CD14-positive monocyte (primary cell): ENCODE results near the gene ZSCAN5B. TPM values are rescaled to one million over a fixed set of nuclear protein-coding genes. Genes with fewer than 3 reads are reported as not detected.

ENCODE experiments used
- DNase-seq, 3 donors: peaks; one replicate each; pipeline ENCODE4 v3.0.0-alpha.2; 2011 to 2022
- H2AFZ ChIP-seq: 2 replicates; pipeline ENCODE4 v1.6.0; 2012; ENCODE audit warnings: mild to moderate bottlenecking, low read depth, low read length, inconsistent platforms; ENCODE audit not compliant: insufficient read depth, poor library complexity, severe bottlenecking
- H3K27ac ChIP-seq, 2 donors: 1 replicate in 1 of 2; 2 replicates in 1 of 2; pipeline ENCODE4 v1.5.1; 2012 to 2013; ENCODE audit warnings: low read length in 2 of 2, control low read depth in 1 of 2, inconsistent platforms in 1 of 2, low read depth in 1 of 2, mild to moderate bottlenecking in 1 of 2
- H3K27me3 ChIP-seq, 2 donors: one replicate each; pipeline versions ENCODE4 v1.6.0 to v1.6.1; 2011 to 2013; ENCODE audit warnings: low read length in 2 of 2; ENCODE audit not compliant: control insufficient read depth in 2 of 2, insufficient read depth in 2 of 2
- H3K36me3 ChIP-seq, 2 donors: replicated peaks in 1 of 2; 1 replicate in 1 of 2; 2 replicates in 1 of 2; pipeline versions ENCODE4 v1.5.1 to v1.6.1; 2012 to 2013; ENCODE audit warnings: low read length in 2 of 2, control low read depth in 1 of 2, inconsistent platforms in 1 of 2, mild to moderate bottlenecking in 1 of 2; ENCODE audit not compliant: insufficient read depth in 2 of 2, control insufficient read depth in 1 of 2
- H3K4me1 ChIP-seq, 2 donors: 1 replicate in 1 of 2; 2 replicates in 1 of 2; pipeline versions ENCODE4 v1.5.1 to v1.6.1; 2012 to 2013; ENCODE audit warnings: low read length in 2 of 2, control low read depth in 1 of 2, inconsistent platforms in 1 of 2, mild to moderate bottlenecking in 1 of 2, moderate library complexity in 1 of 2; ENCODE audit not compliant: insufficient read depth in 2 of 2, control insufficient read depth in 1 of 2
- H3K4me2 ChIP-seq: replicated peaks from 2 replicates; pipeline ENCODE3; 2012; ENCODE audit warnings: low read length, moderate library complexity, mild to moderate bottlenecking; ENCODE audit not compliant: poor library complexity, severe bottlenecking; ENCODE audit errors: extremely low read depth
- H3K4me3 ChIP-seq, 3 experiments: fragments of 200-600 bp in 1 of 3; sonication (generic) in 1 of 3; replicated peaks in 1 of 3; 1 replicate in 2 of 3; 2 replicates in 1 of 3; pipeline ENCODE4 v1.5.1; 2011 to 2013; ENCODE audit warnings: low read length in 3 of 3, mild to moderate bottlenecking in 3 of 3, control low read depth in 2 of 3, low read depth in 2 of 3, inconsistent platforms in 1 of 3, moderate library complexity in 1 of 3
- H3K79me2 ChIP-seq: 2 replicates; pipeline ENCODE4 v1.6.0; 2012; ENCODE audit warnings: mild to moderate bottlenecking, control low read depth, inconsistent platforms, low read length, moderate library complexity; ENCODE audit not compliant: insufficient read depth
- H3K9ac ChIP-seq: 2 replicates; pipeline ENCODE4 v1.6.0; 2017; ENCODE audit warnings: low read length, mild to moderate bottlenecking; ENCODE audit not compliant: insufficient read depth, poor library complexity, severe bottlenecking
- H3K9me3 ChIP-seq, 2 donors: replicated peaks in 1 of 2; 1 replicate in 1 of 2; 2 replicates in 1 of 2; pipeline versions ENCODE4 v1.5.1 to v1.6.1; 2012 to 2013; ENCODE audit warnings: low read length in 2 of 2, control low read depth in 1 of 2; ENCODE audit not compliant: control insufficient read depth in 1 of 2, insufficient read depth in 1 of 2
- H4K20me1 ChIP-seq: 2 replicates; pipeline ENCODE4 v1.6.0; 2012; ENCODE audit warnings: mild to moderate bottlenecking, low read length, control low read depth, moderate library complexity; ENCODE audit not compliant: insufficient read depth
- H3K27ac Mint-ChIP-seq, 7 donors: one replicate each; pipeline ENCODE4 v1.8.0; 2020; ENCODE audit warnings: mild to moderate bottlenecking in 7 of 7, mixed read lengths in 7 of 7, moderate library complexity in 6 of 7, inconsistent platforms in 2 of 7
- H3K27me3 Mint-ChIP-seq, 3 donors: one replicate each; pipeline ENCODE4 v1.8.0; 2021 to 2022; ENCODE audit warnings: low read depth in 3 of 3, mild to moderate bottlenecking in 3 of 3, mixed read lengths in 3 of 3, moderate library complexity in 3 of 3, inconsistent platforms in 1 of 3
- H3K36me3 Mint-ChIP-seq, 2 donors: one replicate each; pipeline ENCODE4 v1.8.0; 2020; ENCODE audit warnings: mixed read lengths in 2 of 2, inconsistent platforms in 1 of 2, mild to moderate bottlenecking in 1 of 2
- H3K4me1 Mint-ChIP-seq: one replicate; pipeline ENCODE4 v1.8.0; 2020; ENCODE audit warnings: mild to moderate bottlenecking, mixed read lengths
- H3K4me3 Mint-ChIP-seq, 2 donors: one replicate each; pipeline ENCODE4 v1.8.0; 2020; ENCODE audit warnings: mild to moderate bottlenecking in 2 of 2, mixed read lengths in 2 of 2, moderate library complexity in 1 of 2
- H3K9me3 Mint-ChIP-seq, 7 donors: one replicate each; pipeline ENCODE4 v1.8.0; 2020 to 2022; ENCODE audit warnings: mixed read lengths in 7 of 7, mild to moderate bottlenecking in 6 of 7, moderate library complexity in 6 of 7, inconsistent platforms in 2 of 7
- WGBS: methylation state at CpG from one replicate; pipeline ENCODE4 v1.1.5; 2013; ENCODE audit warnings: missing lambda C conversion rate; ENCODE audit not compliant: insufficient coverage; 5-methylcytosine and 5-hydroxymethylcytosine counted together
- intact Hi-C, 2 donors: fragments of 100-400 bp; cut with micrococcal nuclease; formaldehyde crosslinking; loops; one replicate each; pipeline versions ENCODE4 v1.15.0 to v1.15.1; 2023
- polyA plus RNA-seq, 3 donors: library from polyadenylated mRNA; depleted of rRNA in 1 of 3; unstranded in 2 of 3; stranded (reverse) in 1 of 3; fragments of 300-500 nt in 2 of 3; fragments of >200 nt in 1 of 3; fragmentation: Illumina TruSeq in 2 of 3; gene quantifications; 1 replicate in 2 of 3; 2 replicates in 1 of 3; pipeline ENCODE4 v1.2.3, GENCODE V29; 2012 to 2021
- TF ChIP-seq, protein P1 (sequence below): fragments of 200-600 bp; IDR thresholded peaks from one replicate; pipeline ENCODE4 v1.8.0; 2022; ENCODE audit warnings: antibody characterized with exemption, mild to moderate bottlenecking

ZSCAN5B gene
- polyA plus RNA-seq, 3 donors = not detected

DNA sequence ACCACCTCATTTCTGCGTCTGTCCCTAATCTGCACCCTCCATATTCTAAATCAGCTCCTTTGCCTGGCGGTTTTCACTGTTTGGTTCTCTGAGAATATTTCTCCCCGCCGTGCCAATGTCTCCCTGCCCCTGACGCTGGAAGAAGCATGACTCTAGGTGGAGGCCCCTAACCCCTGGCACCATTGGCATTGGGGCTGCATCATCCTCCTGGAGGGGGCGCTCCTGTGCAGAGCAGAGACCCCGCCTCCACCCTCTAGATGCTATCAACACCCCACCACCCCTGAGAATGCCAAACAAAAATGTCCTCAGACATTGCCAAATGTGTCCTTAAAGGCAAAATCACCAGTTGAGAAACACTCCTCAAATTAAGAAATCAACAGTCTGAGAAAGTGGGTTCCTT lies 6.5 kb downstream of the ZSCAN5B start:
- Mint-ChIP-seq H3K27ac (no peak overlapping the region), H3K27me3 (peaks cover 0 to 8% (median 3%) of the 10 kb centered on the region in 3 donors), H3K4me3 (peak overlapping the region in 1 of 2 donors; percentile 47), H3K4me1 (no peaks in the 10 kb centered on the region), H3K9me3 (no peaks in the 10 kb centered on the region), H3K36me3 (no peaks in the 10 kb centered on the region)
- no peaks in the 10 kb centered on the region for H3K36me3 ChIP-seq
- DNase-seq = no peak
- no peaks in the 10 kb centered on the region for H3K9me3 ChIP-seq
- TF ChIP-seq, protein P1, sequence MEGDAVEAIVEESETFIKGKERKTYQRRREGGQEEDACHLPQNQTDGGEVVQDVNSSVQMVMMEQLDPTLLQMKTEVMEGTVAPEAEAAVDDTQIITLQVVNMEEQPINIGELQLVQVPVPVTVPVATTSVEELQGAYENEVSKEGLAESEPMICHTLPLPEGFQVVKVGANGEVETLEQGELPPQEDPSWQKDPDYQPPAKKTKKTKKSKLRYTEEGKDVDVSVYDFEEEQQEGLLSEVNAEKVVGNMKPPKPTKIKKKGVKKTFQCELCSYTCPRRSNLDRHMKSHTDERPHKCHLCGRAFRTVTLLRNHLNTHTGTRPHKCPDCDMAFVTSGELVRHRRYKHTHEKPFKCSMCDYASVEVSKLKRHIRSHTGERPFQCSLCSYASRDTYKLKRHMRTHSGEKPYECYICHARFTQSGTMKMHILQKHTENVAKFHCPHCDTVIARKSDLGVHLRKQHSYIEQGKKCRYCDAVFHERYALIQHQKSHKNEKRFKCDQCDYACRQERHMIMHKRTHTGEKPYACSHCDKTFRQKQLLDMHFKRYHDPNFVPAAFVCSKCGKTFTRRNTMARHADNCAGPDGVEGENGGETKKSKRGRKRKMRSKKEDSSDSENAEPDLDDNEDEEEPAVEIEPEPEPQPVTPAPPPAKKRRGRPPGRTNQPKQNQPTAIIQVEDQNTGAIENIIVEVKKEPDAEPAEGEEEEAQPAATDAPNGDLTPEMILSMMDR = no peak
- H3K4me1 ChIP-seq = no peaks in the 10 kb centered on the region
- H3K9ac ChIP-seq = no peak overlapping the region
- H3K27ac ChIP-seq = no peak overlapping the region
- no peaks in the 10 kb centered on the region for H4K20me1 ChIP-seq
- intact Hi-C loops = no loop called here
- no peaks in the 10 kb centered on the region for H3K27me3 ChIP-seq
- WGBS = 85% methylated on average over 7 of the region's 7 CpGs
- no peak overlapping the region for H2AFZ ChIP-seq
- H3K4me2 ChIP-seq = no peak overlapping the region
- H3K79me2 ChIP-seq = no peaks in the 10 kb centered on the region
- no peak overlapping the region for H3K4me3 ChIP-seq

- TF ChIP-seq, protein P1 = no peak
- DNase-seq = no peak
- intact Hi-C loops = no loop called here
- Histone ChIP-seq H3K79me2 (no peaks in the 10 kb centered on the region), H3K9ac (no peak overlapping the region), H4K20me1 (no peaks in the 10 kb centered on the region), H3K4me1 (no peaks in the 10 kb centered on the region), H3K27ac (no peak overlapping the region), H3K27me3 (no peaks in the 10 kb centered on the region), H2AFZ (no peak overlapping the region), H3K4me2 (no peak overlapping the region), H3K36me3 (no peaks in the 10 kb centered on the region), H3K4me3 (no peak overlapping the region), H3K9me3 (no peaks in the 10 kb centered on the region)
- Mint-ChIP-seq H3K36me3 (no peaks in the 10 kb centered on the region), H3K4me3 (no peak overlapping the region), H3K4me1 (peaks cover 5% of the 10 kb centered on the region), H3K27ac (peak overlapping the region in 1 of 7 donors; percentile 51), H3K9me3 (peaks cover 0 to 2% (median 0%) of the 10 kb centered on the region in 7 donors), H3K27me3 (peaks cover 3 to 11% (median 9%) of the 10 kb centered on the region in 3 donors)
- 87% methylated on average over 17 of the region's 17 CpGs for WGBS
Measured at GRCh38 chr19:56189785-56190184, 7.8 kb downstream of the ZSCAN5B start.
